H9 (cell line): Measurements from ENCODE around the gene ENOX1. TPM values are rescaled to one million over a fixed set of nuclear protein-coding genes. Genes with fewer than 3 reads are reported as not detected.

Experiments used
- DNase-seq: peaks from one replicate; pipeline ENCODE4 v3.0.0-alpha.2; 2017
- H2AFZ ChIP-seq: one replicate; pipeline ENCODE4 v1.6.1; 2013; ENCODE audit warnings: mild to moderate bottlenecking, low read length, control low read depth, moderate library complexity
- H2AK5ac ChIP-seq: 2 replicates; pipeline ENCODE4 v1.6.1; 2013; ENCODE audit warnings: low read length, control low read depth, mixed read lengths; ENCODE audit not compliant: insufficient read length
- H2BK120ac ChIP-seq: one replicate; pipeline ENCODE4 v1.6.1; 2013; ENCODE audit warnings: low read depth, mild to moderate bottlenecking, low read length, control low read depth, inconsistent platforms; ENCODE audit not compliant: poor library complexity, severe bottlenecking
- H2BK12ac ChIP-seq: 2 replicates; pipeline ENCODE4 v1.6.1; 2013; ENCODE audit warnings: low read length, control low read depth, mixed read lengths, low read depth; ENCODE audit not compliant: insufficient read length
- H2BK15ac ChIP-seq: 2 replicates; pipeline ENCODE4 v1.6.1; 2013; ENCODE audit warnings: low read depth, low read length, control low read depth
- H2BK20ac ChIP-seq: one replicate; pipeline ENCODE4 v1.6.1; 2013; ENCODE audit warnings: low read depth, mild to moderate bottlenecking, low read length, control low read depth, inconsistent platforms; ENCODE audit not compliant: poor library complexity, severe bottlenecking
- H2BK5ac ChIP-seq: 2 replicates; pipeline ENCODE4 v1.6.1; 2013; ENCODE audit warnings: low read length, control low read depth, mixed read lengths; ENCODE audit not compliant: insufficient read length
- H3K14ac ChIP-seq: 2 replicates; pipeline ENCODE4 v1.6.1; 2013; ENCODE audit warnings: low read length, control low read depth; ENCODE audit not compliant: insufficient read depth
- H3K18ac ChIP-seq: 2 replicates; pipeline ENCODE4 v1.6.1; 2013; ENCODE audit warnings: low read depth, mild to moderate bottlenecking, mixed read lengths, low read length, control low read depth; ENCODE audit not compliant: insufficient read length
- H3K23ac ChIP-seq: 2 replicates; pipeline ENCODE4 v1.6.1; 2013; ENCODE audit warnings: low read length, control low read depth, mixed read lengths, low read depth; ENCODE audit not compliant: insufficient read length
- H3K23me2 ChIP-seq: 2 replicates; pipeline ENCODE4 v1.6.1; 2013; ENCODE audit warnings: low read depth, mild to moderate bottlenecking, mixed read lengths, low read length, control low read depth; ENCODE audit not compliant: insufficient read length, poor library complexity, severe bottlenecking
- H3K27ac ChIP-seq: 2 replicates; pipeline ENCODE4 v1.5.1; 2013; ENCODE audit warnings: low read length, control low read depth, mixed read lengths, low read depth; ENCODE audit not compliant: insufficient read length
- H3K27me3 ChIP-seq: 2 replicates; pipeline ENCODE4 v1.6.1; 2013; ENCODE audit warnings: low read length, control low read depth, inconsistent platforms; ENCODE audit not compliant: insufficient read depth
- H3K4ac ChIP-seq: 2 replicates; pipeline ENCODE4 v1.6.1; 2013; ENCODE audit warnings: low read depth, mild to moderate bottlenecking, control low read depth, inconsistent platforms, low read length, moderate library complexity
- H3K4me1 ChIP-seq: 2 replicates; pipeline ENCODE4 v1.6.1; 2013; ENCODE audit warnings: low read length, control low read depth, inconsistent platforms; ENCODE audit not compliant: insufficient read depth
- H3K4me2 ChIP-seq: 2 replicates; pipeline ENCODE4 v1.6.1; 2013; ENCODE audit warnings: low read length, control low read depth, mixed read lengths; ENCODE audit not compliant: insufficient read length, insufficient read depth
- H3K56ac ChIP-seq: 2 replicates; pipeline ENCODE4 v1.6.1; 2013; ENCODE audit warnings: low read depth, mild to moderate bottlenecking, mixed read lengths, low read length, control low read depth; ENCODE audit not compliant: insufficient read length
- H3K79me1 ChIP-seq: 2 replicates; pipeline ENCODE4 v1.6.1; 2013; ENCODE audit warnings: low read depth, mild to moderate bottlenecking, moderate library complexity, low read length, control low read depth, inconsistent platforms; ENCODE audit not compliant: insufficient read depth, poor library complexity, severe bottlenecking
- H3K79me2 ChIP-seq: 2 replicates; pipeline ENCODE4 v1.6.1; 2013; ENCODE audit warnings: low read length, control low read depth, inconsistent platforms; ENCODE audit not compliant: insufficient read depth
- H3K9ac ChIP-seq: 2 replicates; pipeline ENCODE4 v1.6.1; 2013; ENCODE audit warnings: low read length, control low read depth, mixed read lengths; ENCODE audit not compliant: insufficient read length; ENCODE audit errors: extremely low read depth
- H3K9me3 ChIP-seq: one replicate; pipeline ENCODE4 v1.6.1; 2013; ENCODE audit warnings: low read depth, low read length, inconsistent platforms; ENCODE audit not compliant: control insufficient read depth
- H3T11ph ChIP-seq: one replicate; pipeline ENCODE4 v1.6.1; 2013; ENCODE audit warnings: mild to moderate bottlenecking, low read length, control low read depth, inconsistent platforms
- H4K20me1 ChIP-seq: one replicate; pipeline ENCODE4 v1.6.1; 2013; ENCODE audit not compliant: control insufficient read depth, insufficient read length, insufficient read depth
- H4K5ac ChIP-seq: 2 replicates; pipeline ENCODE4 v1.6.1; 2013; ENCODE audit warnings: low read depth, mild to moderate bottlenecking, mixed read lengths, low read length, control low read depth; ENCODE audit not compliant: insufficient read length
- H4K8ac ChIP-seq: replicated peaks from 2 replicates; pipeline ENCODE4 v1.6.1; 2013; ENCODE audit warnings: low read length, control low read depth, mixed read lengths, low read depth; ENCODE audit not compliant: insufficient read length
- H4K91ac ChIP-seq: 2 replicates; pipeline ENCODE4 v1.6.1; 2013; ENCODE audit warnings: low read depth, mild to moderate bottlenecking, moderate library complexity, mixed read lengths, low read length, control low read depth; ENCODE audit not compliant: insufficient read length
- H3K27ac Mint-ChIP-seq, 3 experiments: 2 replicates in 2 of 3; 3 replicates in 1 of 3; pipeline ENCODE4 v1.8.0; 2020 to 2021; ENCODE audit warnings: mixed read lengths in 3 of 3, mild to moderate bottlenecking in 1 of 3, moderate library complexity in 1 of 3
- H3K27me3 Mint-ChIP-seq: 2 replicates; pipeline ENCODE4 v1.8.0; 2021; ENCODE audit warnings: low read depth, mild to moderate bottlenecking, moderate library complexity, mixed read lengths
- H3K36me3 Mint-ChIP-seq, 3 experiments: 2 replicates in 2 of 3; 3 replicates in 1 of 3; pipeline ENCODE4 v1.8.0; 2020 to 2021; ENCODE audit warnings: low read depth in 3 of 3, mixed read lengths in 3 of 3; ENCODE audit not compliant: insufficient read depth in 1 of 3
- H3K4me1 Mint-ChIP-seq, 2 experiments: 2 replicates each; pipeline ENCODE4 v1.8.0; 2020; ENCODE audit warnings: mixed read lengths in 2 of 2
- H3K4me3 Mint-ChIP-seq, 2 experiments: 2 replicates in 1 of 2; 3 replicates in 1 of 2; pipeline ENCODE4 v1.8.0; 2020 to 2021; ENCODE audit warnings: mild to moderate bottlenecking in 2 of 2, mixed read lengths in 2 of 2, moderate library complexity in 1 of 2
- H3K9me3 Mint-ChIP-seq, 2 experiments: 2 replicates in 1 of 2; 3 replicates in 1 of 2; pipeline ENCODE4 v1.8.0; 2020; ENCODE audit warnings: mild to moderate bottlenecking in 2 of 2, mixed read lengths in 2 of 2, moderate library complexity in 1 of 2
- CTCF ChIP-seq: fragments of 200-600 bp; sonication (generic); conservative IDR thresholded peaks from 3 replicates; pipeline ENCODE4 v1.8.0; 2021; ENCODE audit warnings: antibody characterized with exemption, mild to moderate bottlenecking
- WGBS: extraction: QIAGEN DNeasy Blood & Tissue Kit; methylation state at CpG from one replicate; pipeline ENCODE4 v1.1.7; 2013; ENCODE audit warnings: missing lambda C conversion rate, low lambda C conversion rate, mixed read lengths; ENCODE audit not compliant: insufficient read length; ENCODE audit errors: extremely low coverage; 5-methylcytosine and 5-hydroxymethylcytosine counted together
- total RNA-seq: library from RNA; stranded (reverse); gene quantifications from 2 replicates; pipeline ENCODE4 v1.2.1, GENCODE V29; 2021

ENOX1 gene
- total RNA-seq, 1 experiment from 2014 or later: 0.24 TPM

GRCh38 chr13:43307221-43307920, 479.4 kb downstream of the ENOX1 start:
- WGBS: no CpG with 5 or more reads among the region's 6 CpGs
- Mint-ChIP-seq H3K27ac (0 out of 7 replicates have a peak overlapping the region, but pooled peaks of 1 of the 3 experiments have one; percentile 21), H3K4me1 (peaks cover 28 to 44% of the 10 kb centered on the region in 2 experiments), H3K4me3 (no peak overlapping the region), H3K36me3 (no peaks in the 10 kb centered on the region), H3K9me3 (no peaks in the 10 kb centered on the region), H3K27me3 (no peaks in the 10 kb centered on the region)
- no peak overlapping the region for H3T11ph ChIP-seq
- no peak overlapping the region for H2BK120ac ChIP-seq
- no peak overlapping the region for H4K8ac ChIP-seq
- no peak overlapping the region for H3K14ac ChIP-seq
- no peak overlapping the region for H2BK20ac ChIP-seq
- no peaks in the 10 kb centered on the region for H3K79me1 ChIP-seq
- DNase-seq: no peak
- no peak overlapping the region for H3K4ac ChIP-seq
- no peaks in the 10 kb centered on the region for H3K23me2 ChIP-seq
- no peak overlapping the region for H3K18ac ChIP-seq
- no peaks in the 10 kb centered on the region for H3K4me1 ChIP-seq
- H3K23ac ChIP-seq: no peak overlapping the region
- no peaks in the 10 kb centered on the region for H3K9me3 ChIP-seq
- no peak overlapping the region for H3K9ac ChIP-seq
- H4K91ac ChIP-seq: no peak overlapping the region
- H3K79me2 ChIP-seq: no peaks in the 10 kb centered on the region
- H4K5ac ChIP-seq: no peak overlapping the region
- H4K20me1 ChIP-seq: no peaks in the 10 kb centered on the region
- no peaks in the 10 kb centered on the region; the same call in 1 of the 2 replicates for H3K27me3 ChIP-seq
- no peak overlapping the region for H3K27ac ChIP-seq
- no peak overlapping the region for H3K4me2 ChIP-seq
- H2BK5ac ChIP-seq: no peak overlapping the region
- TF ChIP-seq CTCF: no peak
- no peak overlapping the region for H2AFZ ChIP-seq
- no peak overlapping the region for H2BK15ac ChIP-seq
- H2AK5ac ChIP-seq: no peak overlapping the region
- no peak overlapping the region for H2BK12ac ChIP-seq
- H3K56ac ChIP-seq: no peak overlapping the region
